ENCODE measurements around the gene PERM1. TPM values are rescaled to one million over a fixed set of nuclear protein-coding genes. Genes with fewer than 3 reads are reported as not detected.
"Not testable (repeated sequence)": the region's sequence is repeated elsewhere in the genome, so short reads cannot be mapped to it uniquely, and the experiment has no call there.

PERM1 gene
- total RNA-seq, 1 experiment from 2014 or later, result 0.18 TPM

- H3K36me3 Mint-ChIP-seq (ENCODE audit: insufficient read depth, unreplicated experiment), result peaks cover 28% of the 10 kb centered on the region
- H3K27me3 Mint-ChIP-seq (ENCODE audit: insufficient read depth, unreplicated experiment), result no peaks in the 10 kb centered on the region
- H3K9me3 Mint-ChIP-seq (ENCODE audit: unreplicated experiment), result no peaks in the 10 kb centered on the region
- Histone ChIP-seq H3K4me1 (peaks cover 42% of the 10 kb centered on the region), H3K9me3 (no peaks in the 10 kb centered on the region), H3K4me3 (ENCODE audit: low read depth, low read length) (peak within 1 kb of the TSS; percentile 88), H3K36me3 (ENCODE audit: control insufficient read depth, insufficient read depth, low read length) (peaks cover 2% of the 10 kb centered on the region; the same call in 1 of the 2 replicates), H3K27me3 (replicated peaks; ENCODE audit: control insufficient read depth, insufficient read depth, low read length) (no peaks in the 10 kb centered on the region)
- peak in 1 of 2 experiments; percentile 53 for DNase-seq
- H3K4me1 Mint-ChIP-seq (ENCODE audit: low read depth, unreplicated experiment), result peaks cover 13% of the 10 kb centered on the region
- CTCF ChIA-PET, result interaction anchor here (1.5 to 1.6 kb wide), 2 partner anchors 13 to 18 kb away, joined by 6 to 10 read pairs; no protein-coding TSS in a partner anchor
- H3K4me3 Mint-ChIP-seq (ENCODE audit: unreplicated experiment), result peak within 1 kb of the TSS; percentile 67
- peak within 1 kb of the TSS; percentile 32 for H3K27ac Mint-ChIP-seq (ENCODE audit: unreplicated experiment)
- no peak for TF ChIP-seq CTCF (IDR thresholded peaks at IDR 0.05; ENCODE audit: insufficient read depth in 1 of 2, low read depth in 1 of 2, low read length in 1 of 2, severe bottlenecking in 1 of 2, unreplicated experiment in 1 of 2)
- intact Hi-C loops (cut with micrococcal nuclease; ENCODE audit: unreplicated experiment), result loop anchor here (1.0 to 5.0 kb wide), 3 partner anchors 19 to 142 kb away; partner anchors contain the start of gene HES4
- no TSS peak for BruUV-seq (replicated peaks)
- POLR2A ChIA-PET, result interaction anchor here (0.6 to 1.7 kb wide), 6 partner anchors 13 to 270 kb away, joined by 3 to 16 read pairs (median 4); partner anchors contain the start of gene HES4
These were observed 38.1 kb upstream of the PERM1 start, which contains the start of gene AGRN for GRCh38 chr1:1020000-1020404. Gene AGRN, plus strand, starts transcription at chr1:1020120. Its CDS starts 53 bp downstream, at chr1:1020173.

GRCh38 chr1:1019122-1019999, 37.5 kb upstream of the PERM1 start:
- peaks cover 24% of the 10 kb centered on the region for H3K36me3 Mint-ChIP-seq (ENCODE audit: insufficient read depth, unreplicated experiment)

GRCh38 chr1:1018321-1018685, 36.4 kb upstream of the PERM1 start:
- Mint-ChIP-seq H3K4me1 (ENCODE audit: low read depth, unreplicated experiment) (peaks cover 11% of the 10 kb centered on the region), H3K36me3 (ENCODE audit: insufficient read depth, unreplicated experiment) (peaks cover 29% of the 10 kb centered on the region)
- H3K4me3 ChIP-seq (ENCODE audit: low read depth, low read length); H3K36me3 ChIP-seq (ENCODE audit: control insufficient read depth, insufficient read depth, low read length); H3K27ac Mint-ChIP-seq (ENCODE audit: unreplicated experiment); H3K9me3 ChIP-seq; POLR2A ChIA-PET; H3K9me3 Mint-ChIP-seq (ENCODE audit: unreplicated experiment); H3K27me3 ChIP-seq (replicated peaks; ENCODE audit: control insufficient read depth, insufficient read depth, low read length); DNase-seq; H3K27me3 Mint-ChIP-seq (ENCODE audit: insufficient read depth, unreplicated experiment); BruUV-seq (replicated peaks); H3K4me3 Mint-ChIP-seq (ENCODE audit: unreplicated experiment): not testable (repeated sequence)
- intact Hi-C loops (cut with micrococcal nuclease; ENCODE audit: unreplicated experiment), result loop anchor here (2.0 to 5.0 kb wide), 2 partner anchors 18 to 144 kb away; partner anchors contain the start of gene HES4
- peaks cover 25% of the 10 kb centered on the region for H3K4me1 ChIP-seq
- CTCF ChIA-PET, result interaction anchor here (1.7 kb wide), 1 partner anchor 41 kb away, joined by 3 read pairs; no protein-coding TSS in a partner anchor

More at GRCh38 chr1:1019122-1019999, 37.5 kb upstream of the PERM1 start:
- no peak overlapping the region for H3K4me3 Mint-ChIP-seq (ENCODE audit: unreplicated experiment)
- POLR2A ChIA-PET, result interaction anchor here (0.6 to 1.7 kb wide), 5 partner anchors 12 to 60 kb away, joined by 3 to 16 read pairs (median 5); partner anchors contain the start of gene HES4
- Histone ChIP-seq H3K4me3 (ENCODE audit: low read depth, low read length) (peak overlapping the region; percentile 16), H3K27me3 (replicated peaks; ENCODE audit: control insufficient read depth, insufficient read depth, low read length) (no peaks in the 10 kb centered on the region), H3K9me3 (no peaks in the 10 kb centered on the region), H3K36me3 (ENCODE audit: control insufficient read depth, insufficient read depth, low read length) (peaks cover 2% of the 10 kb centered on the region; the same call in 1 of the 2 replicates), H3K4me1 (peaks cover 35% of the 10 kb centered on the region)
- H3K27ac Mint-ChIP-seq (ENCODE audit: unreplicated experiment), result no peak overlapping the region
- no peaks in the 10 kb centered on the region for H3K27me3 Mint-ChIP-seq (ENCODE audit: insufficient read depth, unreplicated experiment)
- CTCF ChIA-PET, result interaction anchor here (0.6 to 1.6 kb wide), 4 partner anchors 13 to 150 kb away, joined by 3 to 10 read pairs (median 4); no protein-coding TSS in a partner anchor
- peak; percentile 90 to 93 for DNase-seq
- TF ChIP-seq CTCF (IDR thresholded peaks at IDR 0.05; ENCODE audit: insufficient read depth in 1 of 2, low read depth in 1 of 2, low read length in 1 of 2, severe bottlenecking in 1 of 2, unreplicated experiment in 1 of 2), result peak; percentile 14 to 32
- intact Hi-C loops (cut with micrococcal nuclease; ENCODE audit: unreplicated experiment), result loop anchor here (1.0 to 5.0 kb wide), 3 partner anchors 19 to 143 kb away; partner anchors contain the start of gene HES4
- peaks cover 13% of the 10 kb centered on the region for H3K4me1 Mint-ChIP-seq (ENCODE audit: low read depth, unreplicated experiment)
- no peaks in the 10 kb centered on the region for H3K9me3 Mint-ChIP-seq (ENCODE audit: unreplicated experiment)
- BruUV-seq (replicated peaks), result no TSS peak

- H3K27me3 Mint-ChIP-seq (ENCODE audit: insufficient read depth, unreplicated experiment); POLR2A ChIA-PET; H3K36me3 ChIP-seq (ENCODE audit: control insufficient read depth, insufficient read depth, low read length); H3K4me3 Mint-ChIP-seq (ENCODE audit: unreplicated experiment); H3K9me3 Mint-ChIP-seq (ENCODE audit: unreplicated experiment); H3K4me1 Mint-ChIP-seq (ENCODE audit: low read depth, unreplicated experiment); BruUV-seq (replicated peaks); DNase-seq; H3K9me3 ChIP-seq; H3K4me3 ChIP-seq (ENCODE audit: low read depth, low read length); H3K27me3 ChIP-seq (replicated peaks; ENCODE audit: control insufficient read depth, insufficient read depth, low read length): not testable (repeated sequence)
- Mint-ChIP-seq H3K36me3 (ENCODE audit: insufficient read depth, unreplicated experiment) (peaks cover 29% of the 10 kb centered on the region), H3K27ac (ENCODE audit: unreplicated experiment) (peak overlapping the region; percentile 68)
- peaks cover 18% of the 10 kb centered on the region for H3K4me1 ChIP-seq
- CTCF ChIA-PET, result interaction anchor here (1.7 kb wide), 1 partner anchor 42 kb away, joined by 3 read pairs; no protein-coding TSS in a partner anchor
- intact Hi-C loops (cut with micrococcal nuclease; ENCODE audit: unreplicated experiment), result loop anchor here (2.0 to 5.0 kb wide), 2 partner anchors 17 to 145 kb away; partner anchors contain the start of gene HES4
These were observed 35.8 kb upstream of the PERM1 start for GRCh38 chr1:1017397-1018320.
